ENCODE results near the gene SFXN2.

GRCh38 chr10:102770108-102770482 is 55.7 kb downstream of the SFXN2 start:
- TF ChIP-seq, protein P1, sequence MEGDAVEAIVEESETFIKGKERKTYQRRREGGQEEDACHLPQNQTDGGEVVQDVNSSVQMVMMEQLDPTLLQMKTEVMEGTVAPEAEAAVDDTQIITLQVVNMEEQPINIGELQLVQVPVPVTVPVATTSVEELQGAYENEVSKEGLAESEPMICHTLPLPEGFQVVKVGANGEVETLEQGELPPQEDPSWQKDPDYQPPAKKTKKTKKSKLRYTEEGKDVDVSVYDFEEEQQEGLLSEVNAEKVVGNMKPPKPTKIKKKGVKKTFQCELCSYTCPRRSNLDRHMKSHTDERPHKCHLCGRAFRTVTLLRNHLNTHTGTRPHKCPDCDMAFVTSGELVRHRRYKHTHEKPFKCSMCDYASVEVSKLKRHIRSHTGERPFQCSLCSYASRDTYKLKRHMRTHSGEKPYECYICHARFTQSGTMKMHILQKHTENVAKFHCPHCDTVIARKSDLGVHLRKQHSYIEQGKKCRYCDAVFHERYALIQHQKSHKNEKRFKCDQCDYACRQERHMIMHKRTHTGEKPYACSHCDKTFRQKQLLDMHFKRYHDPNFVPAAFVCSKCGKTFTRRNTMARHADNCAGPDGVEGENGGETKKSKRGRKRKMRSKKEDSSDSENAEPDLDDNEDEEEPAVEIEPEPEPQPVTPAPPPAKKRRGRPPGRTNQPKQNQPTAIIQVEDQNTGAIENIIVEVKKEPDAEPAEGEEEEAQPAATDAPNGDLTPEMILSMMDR (IDR thresholded peaks at IDR 0.05; ENCODE audit: insufficient read depth, low read length): no peak
- no peak for TF ChIP-seq REST (IDR thresholded peaks at IDR 0.05; ENCODE audit: insufficient replicate concordance, low read depth)

Measured in HL-60 (cell line).